BJ (cell line): ENCODE results near the gene TMEM231. TPM values are rescaled to one million over a fixed set of nuclear protein-coding genes. Genes with fewer than 3 reads are reported as not detected.

Experiments
- CTCF ChIA-PET: fragments of 350-600 bp; formaldehyde crosslinking; extraction: SDS; loops from one replicate; lab custom pipeline; 2021; ENCODE audit warnings: antibody characterized with exemption, inconsistent platforms; lab: Yijun Ruan, JAX
- POLR2A ChIA-PET: fragments of 300-600 bp; sonication (Branson Sonifier 250); formaldehyde crosslinking; extraction: SDS; loops from one replicate; lab custom pipeline; 2021; ENCODE audit warnings: antibody characterized with exemption; lab: Charles Lee
- DNase-seq: peaks from one replicate; pipeline ENCODE4 v3.0.0-alpha.2; 2011; ENCODE audit warnings: low read depth
- H3K27me3 ChIP-seq: 2 replicates; pipeline ENCODE4 v1.6.0; 2011; ENCODE audit warnings: low read length; ENCODE audit not compliant: control insufficient read depth, insufficient read depth
- H3K36me3 ChIP-seq: 2 replicates; pipeline ENCODE4 v1.5.1; 2011; ENCODE audit warnings: low read length; ENCODE audit not compliant: control insufficient read depth, insufficient read depth
- H3K4me3 ChIP-seq: 2 replicates; pipeline ENCODE4 v1.5.1; 2011; ENCODE audit warnings: low read depth, mild to moderate bottlenecking, control low read depth, low read length
- polyA plus RNA-seq: library from polyadenylated mRNA; depleted of rRNA; stranded (reverse); fragments of >200 nt; gene quantifications from 2 replicates; pipeline ENCODE4 v1.2.3, GENCODE V29; 2011
- TF ChIP-seq, protein P1 (sequence below): IDR thresholded peaks from 2 replicates; pipeline ENCODE4 v1.5.1; 2011; ENCODE audit warnings: low read depth, mild to moderate bottlenecking, control low read depth, inconsistent platforms, low read length, moderate library complexity; ENCODE audit not compliant: insufficient read depth

The TMEM231 gene
- polyA plus RNA-seq, 1 experiment, result 38.8 TPM

GRCh38 chr16:75535211-75535843 is 20.7 kb downstream of the TMEM231 start:
- POLR2A ChIA-PET, result no interaction called here
- CTCF ChIA-PET, result interaction anchor here (0.8 kb wide), 1 partner anchor 14 kb away, joined by 4 read pairs; no protein-coding TSS in a partner anchor
- Histone ChIP-seq H3K36me3 (no peaks in the 10 kb centered on the region), H3K4me3 (no peak overlapping the region), H3K27me3 (no peaks in the 10 kb centered on the region)
- DNase-seq, result no peak
- TF ChIP-seq, protein P1, sequence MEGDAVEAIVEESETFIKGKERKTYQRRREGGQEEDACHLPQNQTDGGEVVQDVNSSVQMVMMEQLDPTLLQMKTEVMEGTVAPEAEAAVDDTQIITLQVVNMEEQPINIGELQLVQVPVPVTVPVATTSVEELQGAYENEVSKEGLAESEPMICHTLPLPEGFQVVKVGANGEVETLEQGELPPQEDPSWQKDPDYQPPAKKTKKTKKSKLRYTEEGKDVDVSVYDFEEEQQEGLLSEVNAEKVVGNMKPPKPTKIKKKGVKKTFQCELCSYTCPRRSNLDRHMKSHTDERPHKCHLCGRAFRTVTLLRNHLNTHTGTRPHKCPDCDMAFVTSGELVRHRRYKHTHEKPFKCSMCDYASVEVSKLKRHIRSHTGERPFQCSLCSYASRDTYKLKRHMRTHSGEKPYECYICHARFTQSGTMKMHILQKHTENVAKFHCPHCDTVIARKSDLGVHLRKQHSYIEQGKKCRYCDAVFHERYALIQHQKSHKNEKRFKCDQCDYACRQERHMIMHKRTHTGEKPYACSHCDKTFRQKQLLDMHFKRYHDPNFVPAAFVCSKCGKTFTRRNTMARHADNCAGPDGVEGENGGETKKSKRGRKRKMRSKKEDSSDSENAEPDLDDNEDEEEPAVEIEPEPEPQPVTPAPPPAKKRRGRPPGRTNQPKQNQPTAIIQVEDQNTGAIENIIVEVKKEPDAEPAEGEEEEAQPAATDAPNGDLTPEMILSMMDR, result no peak

- CTCF ChIA-PET, result interaction anchor here (0.5 to 0.8 kb wide), 2 partner anchors 15 to 375 kb away, joined by 3 to 4 read pairs; no protein-coding TSS in a partner anchor
- no peak for DNase-seq
Measured at GRCh38 chr16:75534560-75535205, 21.4 kb downstream of the TMEM231 start.

GRCh38 chr16:75532791-75533190 is 23.3 kb downstream of the TMEM231 start:
- no peak for DNase-seq
- Histone ChIP-seq H3K36me3 (no peaks in the 10 kb centered on the region), H3K4me3 (no peak overlapping the region), H3K27me3 (no peaks in the 10 kb centered on the region)
- TF ChIP-seq, protein P1, result no peak
- ChIA-PET POLR2A (no interaction called here), CTCF (no interaction called here)

More at GRCh38 chr16:75534560-75535205, 21.4 kb downstream of the TMEM231 start:
- H3K27me3 ChIP-seq, result no peaks in the 10 kb centered on the region
- TF ChIP-seq, protein P1, result no peak
- H3K36me3 ChIP-seq, result no peaks in the 10 kb centered on the region
- POLR2A ChIA-PET, result no interaction called here
- no peak overlapping the region for H3K4me3 ChIP-seq

- H3K27me3 ChIP-seq, result no peaks in the 10 kb centered on the region
- ChIA-PET POLR2A (no interaction called here), CTCF (interaction anchor here (0.6 to 1.5 kb wide), 2 partner anchors 10 to 15 kb away, joined by 3 to 6 read pairs; no protein-coding TSS in a partner anchor)
- H3K4me3 ChIP-seq, result no peak overlapping the region
- DNase-seq, result no peak
- H3K36me3 ChIP-seq, result no peaks in the 10 kb centered on the region
- TF ChIP-seq, protein P1, result no peak
Measured at GRCh38 chr16:75532142-75532765, 23.8 kb downstream of the TMEM231 start.

- ChIA-PET POLR2A (no interaction called here), CTCF (no interaction called here)
- Histone ChIP-seq H3K4me3 (no peak overlapping the region), H3K36me3 (no peaks in the 10 kb centered on the region), H3K27me3 (no peaks in the 10 kb centered on the region)
- TF ChIP-seq, protein P1, result no peak
- no peak for DNase-seq
Measured at GRCh38 chr16:75529959-75530358, 26.1 kb downstream of the TMEM231 start.
